Cerebellar cortex (tissue), 1 donor: Measurements from ENCODE around the gene NME8.

Experiments
- DNase-seq: peaks from one replicate; pipeline ENCODE4 v3.0.0-alpha.2; 2015; ENCODE audit warnings: low spot score

NME8 gene

DNA sequence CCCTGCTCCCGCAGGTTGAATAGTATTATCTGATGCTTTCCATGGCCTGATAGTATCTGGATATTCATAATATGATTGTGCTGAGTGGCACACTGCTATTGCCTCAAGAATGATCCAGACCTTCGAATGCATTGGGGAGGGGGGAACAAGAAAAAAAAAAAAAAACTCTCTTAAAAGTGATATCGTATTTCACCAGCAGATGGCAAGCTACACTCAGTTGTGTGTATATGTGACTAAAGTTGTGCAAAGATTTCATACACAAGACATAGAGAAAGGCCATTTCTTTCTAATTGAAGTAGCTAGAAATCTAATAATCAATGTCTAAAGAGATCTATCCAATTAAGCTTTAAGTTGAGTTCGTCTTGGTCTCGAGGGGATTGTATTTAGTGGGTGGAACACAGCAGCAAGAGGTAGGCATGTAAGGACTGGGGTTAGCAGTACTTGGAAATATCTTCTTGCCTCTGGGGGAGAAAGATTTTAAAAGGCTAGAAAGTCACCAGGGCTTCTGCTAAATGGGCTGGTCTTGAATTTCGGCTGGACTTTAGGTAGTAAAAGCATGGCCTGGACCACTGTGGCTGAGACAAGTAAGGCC lies 52.9 kb downstream of the NME8 start:
- DNase-seq, result peak; percentile 46

DNA sequence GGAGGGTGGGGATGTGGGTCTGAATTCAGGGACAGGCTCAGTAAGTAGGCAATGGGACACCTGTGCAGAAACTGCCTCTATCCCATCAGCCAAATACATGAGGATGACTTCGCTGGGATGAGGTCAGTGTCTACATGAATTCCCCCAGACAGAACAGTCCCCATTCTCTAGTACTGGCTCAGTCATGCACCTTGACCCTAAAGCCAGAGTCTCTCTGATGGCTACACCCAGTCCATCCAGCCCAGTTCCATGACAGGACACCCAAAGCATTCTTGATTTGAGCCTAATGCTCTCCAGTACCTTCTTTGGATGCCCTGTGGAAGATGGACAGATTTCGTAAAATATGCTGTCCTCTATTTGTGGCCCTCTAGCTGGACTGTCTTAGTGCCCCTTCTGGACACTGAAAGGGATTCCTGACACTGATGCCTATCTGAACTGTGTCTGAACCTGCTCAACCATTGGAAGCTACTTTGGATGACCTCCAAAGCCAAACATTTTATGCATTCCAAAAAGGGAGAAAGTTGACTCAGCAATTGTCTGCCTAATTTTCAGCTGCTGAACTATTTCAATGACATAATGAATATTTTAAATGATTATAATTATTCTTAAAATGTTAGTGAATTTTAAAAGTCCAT lies 53.6 kb downstream of the NME8 start:
- no peak for DNase-seq

DNA sequence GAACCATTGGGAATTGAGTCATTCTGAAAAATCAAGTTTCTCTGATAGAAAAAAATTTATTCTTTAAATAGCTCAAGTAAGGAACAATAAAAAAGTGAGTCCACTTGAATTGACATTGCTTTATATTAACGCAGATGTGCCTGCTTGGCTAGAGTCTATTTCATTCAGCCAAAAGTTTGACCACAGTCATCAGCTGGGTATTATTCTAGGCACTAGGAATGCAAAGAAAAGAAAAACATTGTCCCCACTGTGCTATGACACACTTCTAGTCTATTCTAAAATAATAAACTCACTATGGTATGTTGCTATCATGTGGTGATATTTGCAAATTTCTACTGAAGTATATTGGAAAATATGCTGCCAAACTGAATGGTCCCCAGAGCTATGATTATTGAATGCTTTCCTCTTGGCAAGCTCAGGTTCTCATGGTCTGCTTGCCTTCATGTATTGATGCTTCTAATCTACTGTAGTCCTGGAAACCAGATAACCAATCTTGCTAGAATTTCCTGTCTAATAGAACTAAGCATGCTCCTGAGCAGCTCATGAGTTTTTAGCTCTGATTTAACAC lies 59.9 kb downstream of the NME8 start:
- DNase-seq, result no peak

DNA sequence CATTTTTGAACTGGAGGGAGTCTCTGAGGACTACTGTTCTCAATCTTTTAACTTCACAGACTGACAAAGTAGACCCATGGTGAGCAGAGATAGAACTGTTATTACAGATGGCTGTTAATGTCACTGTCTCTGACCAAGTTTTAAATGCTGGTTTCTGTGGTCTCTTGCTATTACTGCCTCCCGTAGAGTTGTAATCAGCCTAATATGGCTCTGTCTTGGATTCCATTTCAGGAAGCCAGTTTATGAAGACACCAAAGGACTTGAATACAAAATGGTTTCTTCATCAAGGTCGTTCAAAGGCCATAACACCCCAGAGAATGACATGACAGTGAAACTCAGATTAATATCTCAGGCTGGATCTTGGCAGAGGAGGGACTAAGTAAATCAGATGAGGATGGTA lies 64.4 kb downstream of the NME8 start:
- no peak for DNase-seq

DNA sequence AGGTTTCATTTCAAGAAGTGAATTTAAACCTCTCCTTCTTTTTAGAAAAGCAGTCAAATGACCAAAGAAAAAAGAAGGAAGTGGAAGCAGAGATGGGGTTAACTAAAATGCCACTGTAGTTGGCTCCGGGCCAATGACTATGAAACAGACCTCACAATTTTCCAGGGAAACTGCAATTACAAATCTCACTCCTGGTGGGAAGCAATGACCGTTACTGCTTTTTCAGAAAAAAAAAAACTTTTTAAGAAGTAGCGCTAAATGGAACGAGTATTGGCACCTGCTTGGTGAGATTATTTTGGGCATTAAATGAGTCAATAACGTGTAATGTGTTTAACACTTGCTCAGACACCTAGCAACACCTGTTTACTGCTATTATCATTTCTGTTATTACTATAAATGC lies 67.0 kb downstream of the NME8 start:
- no peak for DNase-seq

DNA sequence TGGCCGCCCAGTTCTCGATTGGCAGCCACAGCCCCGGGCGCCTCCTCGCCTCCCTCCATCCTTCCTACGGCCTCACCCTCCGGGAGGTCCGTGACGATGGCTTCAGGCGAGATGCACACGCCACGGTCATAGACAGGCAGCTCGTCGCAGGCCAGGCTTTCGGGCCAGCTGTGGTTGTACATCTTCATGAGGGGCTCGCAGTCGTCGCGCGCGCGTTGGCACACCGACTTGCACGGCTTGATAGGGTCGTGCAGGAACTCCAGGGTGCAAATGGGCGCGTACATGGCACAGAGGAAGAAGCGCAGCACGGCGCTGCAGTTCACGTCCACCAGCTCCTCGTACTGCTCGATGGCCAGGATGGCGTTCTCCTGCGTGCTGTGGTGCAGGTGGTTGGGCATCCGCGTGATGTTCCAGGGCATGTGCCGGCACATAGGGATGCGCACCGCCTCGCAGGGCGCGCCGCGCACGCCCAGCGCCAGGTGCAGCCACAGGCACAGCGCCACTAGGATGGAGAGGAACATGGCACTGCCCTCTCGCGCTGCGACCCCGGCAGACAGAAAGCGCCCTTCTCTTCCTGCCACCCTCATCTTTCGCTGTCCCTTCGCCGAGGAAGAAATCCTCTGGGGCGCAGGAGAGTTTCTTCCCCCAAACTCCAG lies 67.7 kb downstream of the NME8 start:
- DNase-seq, result no peak

DNA sequence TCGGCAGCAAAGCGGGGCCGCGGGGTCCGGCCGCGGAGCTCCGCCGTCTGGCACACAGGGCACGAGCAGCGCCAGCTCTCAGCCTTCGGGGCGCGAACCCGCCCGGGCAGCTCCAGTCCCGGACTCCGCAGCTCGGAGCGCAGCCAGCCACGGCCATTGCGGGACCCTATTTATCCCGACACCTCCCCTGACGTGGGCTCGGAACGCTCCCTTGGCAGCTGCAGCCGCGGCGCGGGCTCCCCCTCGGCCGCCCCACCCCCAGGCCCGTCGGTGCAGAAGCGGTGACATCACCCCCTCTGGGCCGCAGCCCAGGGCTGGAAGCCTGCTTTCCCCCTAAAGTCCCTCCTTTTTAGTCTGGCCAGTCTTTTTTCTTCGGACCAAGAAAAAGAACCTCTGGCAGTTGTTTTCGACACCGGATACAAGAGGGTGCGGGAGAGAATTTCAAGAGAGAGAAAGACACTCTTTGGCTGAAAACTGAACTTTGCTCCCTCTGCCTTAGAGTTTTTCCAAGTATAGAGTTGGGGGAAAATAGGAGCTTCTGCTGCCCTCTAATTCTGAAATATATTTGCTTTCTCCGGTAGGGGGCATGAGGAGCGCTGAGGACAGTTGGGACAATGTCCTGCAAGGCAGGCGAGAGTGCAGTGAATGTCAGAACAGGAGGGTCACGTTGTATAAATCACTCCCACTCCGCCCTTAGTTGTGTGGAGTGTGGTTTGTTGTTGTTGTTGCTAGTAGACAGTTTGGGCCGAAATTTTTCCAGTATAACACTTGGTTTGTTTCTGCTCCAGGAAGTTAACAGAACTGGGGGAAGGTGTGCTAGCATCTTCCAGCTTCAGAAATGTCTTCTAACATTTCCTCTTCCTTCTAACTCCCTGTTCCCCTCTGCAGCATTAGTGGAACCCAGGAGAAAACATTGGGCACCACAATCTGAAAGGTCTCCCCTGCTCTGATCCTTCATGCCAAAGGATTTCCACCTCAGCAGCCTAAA lies 68.6 kb downstream of the NME8 start, which contains the start of gene SFRP4:
SFRP4 (minus strand) TSS at position 145 of the 988 bp plus-strand sequence. CDS start 280 bp downstream, outside the sequence.
- peak; percentile 69 for DNase-seq

DNA sequence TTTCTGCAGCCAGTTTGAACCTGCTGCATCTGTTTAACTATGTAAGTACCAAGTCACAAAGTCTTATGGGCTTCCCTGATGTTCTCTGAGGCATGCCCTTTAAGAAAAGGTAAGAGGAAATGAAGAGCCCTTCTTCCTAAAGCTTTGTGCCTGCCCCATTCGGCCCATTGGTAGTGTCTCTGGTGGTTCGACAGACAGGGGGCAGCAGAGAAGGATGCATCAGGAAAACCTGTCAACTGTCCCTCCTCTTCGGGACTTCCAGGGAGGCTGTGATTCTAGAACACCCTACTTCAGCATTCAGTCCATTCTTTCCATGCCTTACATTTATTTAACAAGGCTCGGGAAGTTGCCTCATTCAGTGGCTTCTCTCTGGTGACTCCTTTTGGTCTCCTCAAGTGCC lies 70.1 kb downstream of the NME8 start:
- no peak for DNase-seq

DNA sequence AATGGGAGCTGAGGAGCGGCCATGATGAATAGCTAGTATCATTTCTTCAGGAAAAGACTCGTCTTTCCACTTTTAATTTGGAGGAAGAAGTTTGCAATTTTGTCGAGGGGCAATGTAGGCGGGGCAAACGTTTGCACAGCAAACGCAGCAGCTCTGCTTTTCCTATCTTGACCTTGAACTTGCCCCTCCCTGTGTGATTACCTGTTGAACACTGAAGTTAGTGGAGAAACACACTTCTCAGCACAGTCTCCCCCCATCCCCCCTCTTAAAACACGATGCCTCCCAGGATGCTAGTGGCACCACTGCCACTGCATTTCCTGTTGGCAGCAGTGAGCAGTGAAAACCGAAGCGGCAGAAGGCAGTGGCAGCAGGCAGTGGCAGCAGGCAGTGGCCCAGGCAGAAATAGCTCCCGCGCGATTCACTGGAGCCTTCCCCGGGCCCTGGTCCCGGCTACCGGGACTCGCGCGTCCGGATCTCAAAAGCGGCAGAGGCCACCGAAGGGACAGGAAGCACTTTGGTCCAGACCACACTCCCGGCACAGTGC lies 72.0 kb downstream of the NME8 start, which contains the start of gene EPDR1:
EPDR1 (plus strand) TSS at position 336 of the 544 bp plus-strand sequence. CDS start 300 bp downstream, outside the sequence.
- peak; percentile 76 for DNase-seq

DNA sequence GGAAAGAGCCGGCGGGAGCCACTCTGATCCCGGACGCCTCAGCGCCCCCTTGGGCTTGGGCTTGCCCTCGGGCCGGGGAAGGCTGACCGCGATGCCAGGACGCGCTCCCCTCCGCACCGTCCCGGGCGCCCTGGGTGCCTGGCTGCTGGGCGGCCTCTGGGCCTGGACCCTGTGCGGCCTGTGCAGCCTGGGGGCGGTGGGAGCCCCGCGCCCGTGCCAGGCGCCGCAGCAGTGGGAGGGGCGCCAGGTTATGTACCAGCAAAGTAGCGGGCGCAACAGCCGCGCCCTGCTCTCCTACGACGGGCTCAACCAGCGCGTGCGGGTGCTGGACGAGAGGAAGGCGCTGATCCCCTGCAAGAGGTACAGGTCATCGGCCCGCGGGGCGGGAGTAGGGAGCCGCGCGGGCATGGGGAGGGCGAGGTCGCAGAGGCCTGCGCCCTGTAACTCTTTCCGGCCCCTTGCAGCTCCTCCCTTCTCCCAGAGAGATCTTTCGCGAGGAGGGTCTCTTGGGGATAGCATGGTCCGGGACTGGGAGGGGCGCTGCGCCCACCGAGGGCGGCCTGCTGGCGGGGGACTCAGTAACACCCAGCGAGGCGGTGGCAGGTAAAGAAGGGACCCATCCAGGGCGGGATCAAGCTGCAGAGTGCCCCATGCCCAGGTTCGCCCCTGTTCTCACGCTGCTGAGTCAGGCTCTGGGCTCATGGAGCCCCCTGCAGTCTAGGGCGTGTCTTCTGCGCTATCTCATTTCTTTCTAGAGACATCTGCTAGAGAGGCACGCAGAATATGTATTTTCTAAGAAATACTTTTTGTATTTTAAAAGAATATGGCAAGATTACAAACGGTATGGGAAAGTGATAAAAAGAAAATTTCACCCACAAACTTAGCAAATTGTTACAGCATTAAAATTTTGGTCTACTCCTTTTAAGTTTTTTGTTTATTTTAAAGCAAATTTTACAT lies 72.7 kb downstream of the NME8 start:
- peak; percentile 65 for DNase-seq

DNA sequence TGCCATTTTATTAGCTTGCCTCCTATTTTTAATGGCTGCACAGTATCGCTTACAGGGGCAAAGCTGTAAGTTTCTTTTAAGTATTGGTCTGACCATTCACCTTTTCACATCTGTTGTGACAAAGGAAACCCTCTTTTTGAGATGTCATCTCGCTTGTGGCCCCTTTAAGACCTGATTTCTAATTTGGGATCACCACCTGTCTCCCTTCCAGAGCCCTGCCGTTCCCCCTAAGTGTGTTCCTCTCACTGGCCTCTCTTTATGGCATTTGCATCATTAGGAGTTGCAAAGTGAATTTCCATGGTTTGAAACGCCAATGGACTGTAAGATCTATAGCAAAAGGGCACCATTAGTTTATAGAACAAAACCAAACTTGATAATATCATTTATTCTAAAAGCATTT lies 73.5 kb downstream of the NME8 start:
- DNase-seq, result peak; percentile 87

DNA sequence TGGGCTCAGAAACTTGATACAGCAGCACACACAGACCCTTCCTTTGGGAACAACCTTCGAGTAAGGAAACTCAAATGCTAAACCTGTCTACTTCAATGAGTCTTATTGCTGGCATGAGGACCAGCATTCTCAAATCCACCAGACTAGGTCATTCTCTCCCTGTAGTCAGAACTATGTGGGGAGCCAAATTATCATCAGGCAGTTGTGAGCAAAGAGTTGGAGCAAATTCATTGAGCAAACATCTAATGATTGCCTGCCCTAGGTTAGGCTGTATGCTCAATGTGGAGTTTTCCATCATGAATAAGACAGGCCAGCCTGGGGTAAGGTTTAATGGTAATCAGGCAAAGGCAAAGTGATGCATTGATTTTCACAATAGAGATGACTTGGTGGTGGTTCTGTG lies 75.6 kb downstream of the NME8 start:
- no peak for DNase-seq

DNA sequence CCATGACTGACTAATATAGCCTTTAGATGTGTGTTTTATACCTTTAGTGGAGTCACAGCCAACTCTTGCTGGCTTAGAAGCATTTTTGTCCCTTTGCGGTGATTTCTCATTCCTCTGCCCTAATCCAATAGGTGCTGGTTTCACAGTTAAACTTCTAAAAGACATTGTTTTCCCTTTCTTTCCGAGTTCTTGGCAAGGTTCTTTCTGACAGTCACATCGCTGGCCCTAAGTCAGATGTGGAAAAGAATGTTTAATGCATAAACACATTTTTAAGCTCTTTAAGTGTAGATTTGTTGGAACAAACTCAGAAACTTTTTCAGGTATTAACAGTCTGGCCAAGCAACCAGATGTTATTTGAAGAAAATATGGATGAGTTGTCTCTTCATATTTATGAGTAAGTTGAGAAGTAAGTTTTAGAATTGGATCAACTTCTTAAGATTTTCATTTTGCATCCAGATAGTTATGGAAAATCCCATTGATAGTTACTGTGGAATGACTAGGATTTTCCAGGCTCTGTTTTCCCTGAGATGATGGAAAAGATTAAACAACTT lies 76.2 kb downstream of the NME8 start:
- no peak for DNase-seq

DNA sequence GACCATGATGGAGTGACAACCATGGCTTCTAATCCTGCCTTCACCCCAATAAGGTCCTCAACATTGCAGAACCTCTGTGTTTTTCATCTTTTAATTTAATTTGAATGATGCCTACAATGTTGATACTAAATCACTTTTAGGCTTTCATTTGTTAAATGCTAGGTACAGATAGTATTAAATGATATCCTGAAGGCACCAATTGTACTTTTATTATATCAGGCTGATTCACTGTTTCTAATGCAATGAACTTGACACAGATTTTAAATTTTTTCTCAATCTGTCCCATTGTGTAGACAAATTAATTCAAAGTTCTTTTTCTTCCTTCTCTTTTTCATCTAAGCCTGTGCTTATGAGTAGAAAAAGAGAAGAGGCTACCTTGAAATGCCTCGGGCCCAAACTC lies 77.2 kb downstream of the NME8 start:
- no peak for DNase-seq

DNA sequence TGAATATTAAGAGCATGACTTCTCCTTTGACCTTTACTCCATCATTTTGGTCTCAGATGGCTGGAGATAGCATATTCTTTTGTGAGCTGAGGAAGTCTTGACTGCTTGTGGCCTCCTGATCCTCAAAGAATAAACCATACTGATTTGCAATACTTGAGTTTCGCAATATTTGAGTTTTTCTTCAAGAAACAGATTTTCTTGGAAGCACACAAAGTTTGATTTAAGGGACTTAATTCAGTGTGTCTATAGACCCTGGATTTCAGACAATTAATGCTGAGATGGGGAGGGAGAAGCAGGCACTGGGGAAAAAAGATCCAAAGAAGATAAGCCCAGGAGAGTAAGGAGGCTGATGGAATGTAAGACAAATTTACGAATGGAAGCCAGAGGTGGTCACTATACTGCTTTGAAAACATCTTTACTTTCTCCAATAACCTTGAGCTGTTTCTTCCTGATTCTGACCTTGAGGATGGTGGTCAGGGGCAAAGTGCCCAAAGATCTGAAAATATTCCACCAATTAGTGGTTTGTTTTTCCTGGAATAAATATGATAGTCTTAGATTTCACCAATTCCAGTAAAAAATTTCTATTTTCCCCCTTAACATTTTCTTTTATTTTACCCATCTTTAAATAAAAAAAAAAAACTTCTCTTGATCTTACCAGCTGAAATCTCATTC lies 79.5 kb downstream of the NME8 start:
- no peak for DNase-seq

DNA sequence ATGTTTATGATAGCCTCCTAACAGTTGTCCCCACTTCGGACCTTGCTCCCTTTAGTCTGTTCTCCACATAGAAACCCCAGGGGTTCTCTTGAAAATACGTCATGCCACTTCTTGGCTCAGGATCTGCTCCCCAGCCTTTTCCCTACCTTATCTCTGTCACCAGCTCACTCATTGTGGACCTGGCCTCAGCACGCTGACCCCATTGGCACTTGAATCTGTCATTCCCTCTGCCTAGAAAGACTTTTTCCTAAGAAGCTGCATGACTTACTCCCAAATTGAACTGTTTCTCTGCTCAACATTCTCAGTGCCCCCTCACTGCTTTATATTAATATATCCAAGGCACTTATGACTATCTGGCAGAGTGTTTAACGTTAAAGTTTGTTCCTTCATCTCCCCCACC lies 80.5 kb downstream of the NME8 start:
- no peak for DNase-seq

DNA sequence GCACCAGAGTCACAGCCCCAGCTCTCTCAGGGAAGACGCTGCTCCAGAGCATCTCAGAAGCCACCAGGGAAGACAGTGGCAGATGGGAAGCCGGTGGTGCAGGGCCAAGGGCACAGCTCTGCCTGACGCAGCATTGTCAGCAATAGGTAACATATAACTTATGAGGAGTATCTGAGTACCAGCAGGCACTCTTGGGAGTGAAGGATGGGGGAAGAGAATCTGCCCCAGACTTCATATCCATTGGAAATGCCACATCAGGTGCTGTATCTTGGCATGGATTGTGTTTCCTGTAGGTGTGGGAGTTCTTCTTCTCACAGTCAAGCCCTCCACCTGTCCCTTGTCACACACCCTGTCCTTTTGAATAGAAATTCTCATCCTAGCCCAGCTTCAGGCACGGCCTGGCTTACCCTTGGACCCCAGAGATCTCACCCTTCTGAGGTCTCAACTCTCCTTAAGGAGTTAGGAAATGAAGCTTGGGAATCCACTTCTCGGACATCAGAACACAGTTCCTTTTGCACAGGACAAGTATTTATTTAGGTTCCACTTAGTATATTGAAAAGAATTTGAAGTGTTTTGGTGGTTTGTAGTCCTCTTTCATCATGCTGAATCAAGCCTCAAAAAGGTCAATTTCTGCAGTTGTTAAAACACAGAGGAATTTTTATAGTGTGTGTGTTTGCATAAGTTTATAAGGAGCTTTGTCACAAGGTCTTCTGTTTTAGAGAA lies 82.0 kb downstream of the NME8 start:
- peak; percentile 67 for DNase-seq

DNA sequence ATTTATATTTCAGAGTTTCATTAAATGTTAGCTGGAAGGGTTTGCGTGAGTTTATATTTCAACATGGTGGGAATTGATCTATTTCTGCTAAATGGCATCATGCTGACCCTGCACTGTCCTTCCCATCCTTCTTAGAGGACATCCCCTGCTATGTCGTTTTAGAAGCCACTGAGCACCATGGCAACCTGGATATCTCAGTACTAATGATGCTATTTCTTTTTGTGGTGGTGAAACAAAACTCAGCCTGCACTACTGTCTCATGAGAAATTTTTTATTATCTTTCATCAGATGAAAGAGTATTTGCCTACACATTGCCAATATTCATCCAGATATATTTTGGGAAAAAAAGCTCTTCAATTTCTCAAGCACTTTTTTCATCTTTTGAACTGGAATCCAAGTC lies 84.1 kb downstream of the NME8 start:
- no peak for DNase-seq
